NCI-H1092 (cell line): ENCODE data around the gene DDN.

Source experiments
- DNase-seq: peaks from one replicate; lab custom pipeline; 2025; lab: John Stamatoyannopoulos, UW

Gene DDN

DNA sequence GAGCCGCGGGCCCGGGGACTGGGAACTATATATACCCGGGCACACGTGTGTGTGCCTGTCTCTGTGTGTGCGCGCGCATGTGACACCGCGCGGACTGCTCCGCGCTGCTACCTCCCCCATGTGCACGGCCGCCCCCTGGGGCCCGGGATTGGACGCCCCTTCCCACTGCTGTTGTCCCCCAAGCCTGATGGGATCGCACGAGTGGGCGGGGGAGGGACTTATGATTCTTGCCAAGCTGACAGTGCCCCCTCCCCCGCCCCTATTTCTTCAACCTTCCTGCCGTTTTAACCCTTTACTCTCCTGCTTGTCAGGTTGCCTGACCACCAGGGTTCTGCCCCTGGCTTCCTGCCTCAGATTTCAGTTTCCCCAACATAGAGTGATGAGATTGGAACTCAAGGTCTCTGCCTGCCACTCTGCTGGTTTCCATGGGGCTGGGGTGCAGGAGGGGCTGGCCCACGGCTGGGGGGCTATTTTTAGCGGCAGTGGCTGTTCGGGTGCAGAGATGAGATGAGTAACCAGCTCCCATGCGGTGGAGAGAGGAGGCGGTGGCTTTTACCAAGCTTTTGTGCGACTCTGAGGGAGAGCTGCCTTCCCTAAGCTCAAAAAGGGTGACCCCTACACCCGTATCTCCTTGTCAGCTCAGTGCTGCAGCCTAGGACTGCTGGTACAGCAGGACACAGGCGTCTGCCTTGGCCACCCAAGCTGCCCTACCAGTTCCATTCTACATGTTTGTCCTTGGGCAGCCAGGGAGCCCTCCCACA, at the start of gene DDN:
Gene DDN (minus strand): TSS at position 5 of the 761 bp plus-strand sequence. CDS start 88 bp downstream, outside the sequence.
- no peak for DNase-seq

DNA sequence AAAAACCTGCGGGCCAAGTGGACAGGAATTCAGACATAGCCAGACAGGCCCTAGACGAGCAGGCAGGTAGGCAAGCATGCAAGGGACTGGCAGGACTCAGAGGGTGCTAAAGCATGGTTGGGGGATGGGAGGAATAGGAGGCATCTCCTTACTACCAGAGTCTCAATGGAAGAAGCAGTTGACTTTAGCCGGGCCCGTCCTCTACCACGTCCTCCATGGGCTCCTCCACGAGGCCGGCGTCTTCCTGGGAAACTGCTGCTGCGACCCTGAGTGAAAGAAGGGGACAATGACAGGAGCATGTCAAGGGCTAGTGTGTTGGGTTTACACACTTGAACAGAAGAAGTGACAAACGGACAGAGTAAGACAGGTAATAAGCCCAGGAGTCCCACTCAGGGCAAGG, 49.8 kb upstream of the DDN start:
- no peak for DNase-seq

- DNase-seq: no peak
These were observed 47.1 kb upstream of the DDN start for GRCh38 chr12:49046129-49046895.

DNA sequence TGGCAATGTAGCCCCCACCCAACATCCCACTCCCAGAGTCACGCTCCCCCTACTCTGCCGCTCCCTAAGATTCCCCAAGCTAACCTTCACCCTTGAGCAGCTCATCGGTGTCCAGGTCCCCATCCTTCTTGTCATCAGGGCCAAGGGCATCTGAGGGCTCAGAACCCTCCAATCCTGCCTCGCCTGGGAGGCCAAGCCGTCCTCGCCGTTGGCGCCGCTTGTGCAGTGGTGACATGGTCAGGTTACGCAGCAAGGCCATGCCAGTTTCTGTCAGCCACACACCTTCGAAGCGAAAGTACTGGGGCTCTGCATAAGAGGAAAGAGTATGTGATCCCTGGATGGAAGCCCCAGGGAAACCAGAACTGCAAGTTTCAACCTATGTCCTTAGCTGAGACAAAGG, 45.5 kb upstream of the DDN start:
- no peak for DNase-seq

- peak; percentile 10 for DNase-seq
These were observed 44.7 kb upstream of the DDN start for GRCh38 chr12:49043856-49044258.

DNA sequence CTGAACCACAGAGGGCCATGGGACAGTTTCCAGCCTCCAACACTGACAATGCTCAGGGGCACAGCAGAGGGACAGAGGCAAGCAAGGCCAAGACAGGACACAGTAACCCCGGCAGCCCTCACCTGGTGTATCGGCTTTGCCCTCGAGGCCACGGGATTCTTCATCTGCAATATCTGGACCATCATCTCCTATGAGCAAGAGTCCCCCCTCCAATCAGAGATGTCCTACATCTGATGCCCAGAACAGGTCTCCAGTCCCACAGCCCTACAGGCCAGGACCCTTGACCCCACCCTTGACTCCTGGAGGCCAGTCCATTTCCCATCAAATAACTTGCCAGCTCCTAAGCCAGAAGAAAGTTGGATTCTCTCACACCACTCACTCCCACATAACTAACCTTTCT, 44.1 kb upstream of the DDN start:
- no peak for DNase-seq

DNA sequence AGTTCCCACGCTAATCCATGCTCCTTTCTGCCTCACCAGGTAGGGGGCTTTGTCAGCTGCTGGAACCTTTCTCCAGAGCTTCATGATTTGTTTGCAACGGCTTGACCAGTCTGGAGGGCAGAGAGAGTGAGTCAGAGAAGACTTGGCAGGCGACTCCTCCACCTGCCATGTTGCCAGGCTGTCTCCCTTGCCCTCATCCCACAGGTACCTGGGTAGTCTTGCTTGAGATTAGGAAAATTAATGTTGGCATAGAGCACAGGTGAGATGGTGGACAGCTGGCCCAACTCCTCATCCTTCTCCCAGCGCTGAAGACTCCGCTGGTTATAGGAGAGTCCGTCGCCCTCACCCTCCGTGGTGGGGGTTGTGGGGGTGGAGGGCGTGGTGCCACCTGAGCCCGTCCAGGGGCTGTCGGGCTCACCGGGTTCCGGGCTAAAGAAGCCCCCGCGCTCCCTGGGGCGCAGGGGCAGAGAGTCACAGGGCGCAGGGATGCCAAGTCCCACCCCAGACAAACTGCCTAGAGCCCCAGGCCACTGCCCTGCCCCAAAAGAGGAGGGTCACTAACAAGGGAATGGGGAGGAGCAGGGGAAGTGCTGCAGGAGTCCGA, 42.8 kb upstream of the DDN start:
- DNase-seq: no peak

- no peak for DNase-seq
These were observed 42.1 kb upstream of the DDN start for GRCh38 chr12:49041036-49041880.

- DNase-seq: no peak
These were observed 41.2 kb upstream of the DDN start for GRCh38 chr12:49040364-49040855.

DNA sequence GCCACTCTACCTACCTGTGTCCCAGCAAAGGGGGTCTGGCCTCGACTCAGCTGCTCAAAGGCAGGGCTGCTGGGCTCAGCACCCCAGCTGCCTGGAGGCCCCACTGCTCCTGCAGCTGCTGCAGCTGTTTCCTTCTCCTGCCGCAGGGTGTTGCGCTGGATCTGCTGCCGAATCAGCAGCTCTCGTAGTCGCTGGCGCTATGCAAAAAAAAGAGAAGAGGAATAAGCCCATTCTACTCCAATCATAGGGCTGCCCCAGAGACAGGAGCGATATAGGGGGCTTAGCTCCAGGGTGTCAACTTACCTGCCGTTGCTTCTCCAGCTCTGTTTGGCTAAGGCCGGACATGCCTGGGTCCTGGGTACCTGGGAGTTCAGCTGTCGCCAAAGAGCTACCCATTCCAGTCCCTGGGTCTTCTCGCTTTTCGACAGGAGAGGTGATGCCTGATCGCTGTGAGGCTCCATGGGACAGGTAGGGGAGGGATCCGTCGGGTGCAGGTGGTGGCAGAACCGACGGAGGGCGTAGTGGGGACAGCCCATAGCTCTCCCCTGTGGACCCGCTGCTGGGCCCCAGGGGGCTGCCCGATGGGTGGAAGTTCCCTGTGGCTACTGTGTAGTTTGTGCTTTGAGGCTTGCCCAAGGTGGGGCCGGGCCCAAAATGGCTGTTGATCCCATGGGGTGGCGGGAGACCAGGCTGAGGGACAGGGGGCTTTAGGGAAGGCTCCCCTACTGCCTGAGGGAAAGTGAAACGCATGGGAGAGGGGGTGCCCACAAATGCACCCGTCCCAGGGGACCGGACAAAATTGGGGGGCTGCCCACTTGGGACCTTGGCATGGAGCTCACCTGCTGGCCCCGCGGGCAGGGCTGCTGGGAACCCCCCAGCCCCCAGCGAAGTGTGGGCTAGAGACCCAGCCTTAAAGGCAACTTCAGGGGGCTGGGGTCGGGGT, 40.5 kb upstream of the DDN start:
- DNase-seq: no peak

DNA sequence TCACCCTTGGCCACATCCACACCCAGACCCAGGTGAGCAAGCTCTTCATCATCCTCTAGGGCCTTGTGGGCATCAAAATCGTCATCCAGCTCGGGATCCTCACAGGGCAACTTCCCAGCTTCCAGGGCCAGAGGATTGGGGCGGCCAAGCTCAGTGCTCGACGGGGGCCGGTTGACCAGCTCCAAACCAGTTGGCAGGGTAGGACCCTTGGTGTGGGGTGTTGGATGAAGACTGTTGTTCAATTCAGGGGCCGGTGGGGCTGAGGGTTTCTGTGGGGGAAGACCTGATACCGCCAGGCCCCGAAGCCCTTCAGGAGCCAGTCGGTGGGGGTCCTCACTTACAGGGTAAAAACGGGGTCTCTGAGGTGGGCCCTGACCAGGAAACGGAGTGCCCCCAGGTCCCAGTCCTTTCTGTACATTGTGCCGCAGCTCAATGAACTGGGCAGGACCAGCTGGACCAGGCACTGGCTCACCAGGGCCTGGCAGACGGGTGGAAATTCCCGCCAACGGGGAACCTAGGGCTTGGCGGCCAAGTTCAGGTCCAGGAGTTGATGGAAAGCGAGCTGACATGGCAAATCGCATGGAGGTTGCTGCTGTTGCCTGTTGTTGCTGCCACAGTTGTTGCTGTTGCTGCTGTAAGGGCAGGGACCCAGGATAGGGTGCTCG, 39.2 kb upstream of the DDN start:
- DNase-seq: no peak

DNA sequence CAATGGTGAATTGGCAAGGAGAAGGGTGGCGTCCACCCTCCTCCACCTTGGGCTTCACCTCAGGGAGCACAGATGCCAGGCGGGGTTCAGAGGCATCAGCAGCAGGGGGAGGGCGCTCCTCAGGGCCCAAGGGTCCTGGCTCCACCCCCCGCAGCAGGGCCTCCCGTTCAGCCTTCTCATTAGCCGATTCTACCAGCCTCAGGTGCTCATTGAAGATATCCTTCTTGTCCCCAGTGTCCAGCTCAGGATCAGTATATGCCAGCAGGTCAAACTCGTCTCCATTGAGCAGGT, 38.7 kb upstream of the DDN start:
- no peak for DNase-seq

DNA sequence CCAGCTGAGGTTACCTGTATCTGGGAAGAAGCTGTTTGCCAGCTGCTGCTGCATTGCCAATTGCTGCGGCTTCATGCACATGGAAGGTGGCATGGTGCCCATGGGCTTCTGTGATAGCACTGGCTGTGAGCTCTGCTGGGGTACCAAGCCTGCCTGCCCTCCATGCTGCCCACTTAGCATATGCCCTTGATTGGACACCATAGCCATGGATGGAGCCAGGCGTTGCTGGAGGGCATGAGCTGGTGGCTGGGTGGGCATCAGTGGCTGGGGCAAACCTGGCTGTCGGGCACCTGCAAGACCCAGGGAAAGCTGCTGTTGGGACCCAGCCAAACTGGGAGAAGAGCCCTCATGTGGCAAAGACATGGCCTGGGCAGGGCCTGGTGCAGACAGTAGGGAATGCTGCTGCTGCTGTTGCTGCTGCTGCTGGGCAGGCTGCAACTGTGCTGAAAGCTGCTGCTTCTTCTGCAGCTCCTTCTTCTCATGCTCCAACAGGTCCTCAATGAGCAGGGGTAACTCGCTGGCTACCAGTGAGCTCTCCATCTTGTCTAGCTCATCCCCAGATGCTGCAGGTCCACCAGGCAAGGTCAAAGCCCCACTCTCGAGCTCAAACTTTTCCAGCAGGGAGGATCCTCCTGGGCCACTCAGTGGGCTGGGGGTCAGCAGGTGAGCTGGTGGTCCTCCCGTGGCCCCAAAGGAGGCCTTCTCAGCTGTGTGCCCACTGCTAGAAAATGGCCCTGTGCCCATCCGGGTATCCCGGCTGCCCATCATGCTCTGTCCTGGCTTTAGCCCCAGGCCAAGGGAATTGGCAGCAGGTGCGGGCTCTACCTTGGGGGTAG, 38.2 kb upstream of the DDN start:
- no peak for DNase-seq

DNA sequence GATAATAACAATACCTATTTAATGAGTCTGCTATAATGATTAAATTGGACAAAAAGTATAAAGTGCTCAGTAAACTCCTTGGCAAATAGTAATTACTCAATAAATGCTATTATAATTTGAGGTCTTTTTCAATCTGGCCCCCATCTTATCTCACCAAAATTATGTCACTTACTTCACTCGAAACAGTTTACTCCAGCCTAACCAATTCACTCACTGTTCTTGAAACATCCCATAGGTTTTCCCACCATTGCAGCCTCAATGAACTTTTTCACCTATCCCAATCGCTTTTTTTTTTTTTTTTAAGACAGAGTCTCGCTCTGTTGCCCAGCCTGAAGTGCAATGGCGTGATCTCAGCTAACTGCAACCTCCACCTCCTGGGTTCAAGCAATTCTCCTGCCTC, 36.9 kb upstream of the DDN start:
- DNase-seq: no peak

GRCh38 chr12:49034286-49034622, 35.1 kb upstream of the DDN start:
- DNase-seq: no peak

- no peak for DNase-seq
These were observed 34.6 kb upstream of the DDN start for GRCh38 chr12:49033611-49034285.

DNA sequence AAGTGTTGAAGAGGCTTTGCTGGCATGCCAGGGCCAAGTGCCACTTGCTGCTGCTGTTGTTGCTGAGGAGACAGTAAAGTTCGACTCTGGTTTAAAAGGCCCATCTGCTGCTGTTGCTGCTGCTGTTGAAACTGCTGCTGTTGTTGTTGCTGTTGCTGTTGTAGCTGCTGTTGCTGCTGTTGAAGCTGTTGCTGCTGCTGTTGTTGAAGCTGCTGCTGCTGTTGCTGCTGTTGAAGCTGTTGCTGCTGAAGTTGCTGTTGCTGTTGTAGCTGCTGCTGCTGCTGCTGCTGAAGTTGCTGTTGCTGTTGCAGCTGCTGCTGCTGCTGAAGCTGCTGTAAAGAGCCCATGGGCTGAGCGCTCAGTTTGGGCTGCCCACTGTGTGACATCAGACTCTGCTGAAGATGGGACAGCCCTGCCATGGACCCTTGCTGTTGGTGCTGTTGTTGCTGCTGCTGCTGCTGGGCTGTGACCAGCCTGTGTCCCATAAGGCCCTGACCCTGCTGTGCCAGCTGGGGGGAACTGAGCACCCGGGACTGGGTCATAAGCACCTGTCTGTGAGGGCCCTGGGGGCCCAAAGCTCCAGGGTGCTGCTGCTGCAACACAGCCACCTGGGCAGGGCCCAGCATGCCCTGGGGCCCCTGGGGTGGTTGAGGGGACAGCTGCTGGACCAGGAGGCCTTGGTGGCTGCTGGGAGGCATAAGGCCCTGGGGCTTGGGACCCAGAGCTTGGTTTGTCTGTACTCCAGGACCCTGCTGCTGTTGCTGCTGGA, 33.7 kb upstream of the DDN start:
- no peak for DNase-seq

DNA sequence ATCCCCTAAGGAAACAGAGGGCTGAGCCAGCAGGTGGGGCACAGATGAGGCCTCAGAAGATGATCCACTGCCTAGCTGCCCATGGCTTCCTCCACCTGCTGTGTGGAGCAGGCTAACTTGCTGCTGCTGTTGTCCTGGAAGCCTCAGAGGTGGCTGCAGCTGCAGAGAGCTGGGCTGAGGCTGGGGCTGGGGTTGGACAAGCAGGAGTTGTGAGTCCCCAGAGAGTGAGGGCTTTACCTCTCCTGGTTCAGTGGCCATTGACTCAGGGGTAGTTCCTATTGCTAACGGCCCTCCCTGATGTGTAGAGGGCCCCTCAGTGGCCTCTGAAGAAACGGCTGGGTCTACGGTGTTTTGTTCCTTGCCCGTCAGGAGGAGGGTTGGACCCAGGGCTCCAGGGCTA, 33.1 kb upstream of the DDN start:
- DNase-seq: no peak
